ENCODE measurements around the gene CNPY1. TPM values are rescaled to one million over a fixed set of nuclear protein-coding genes. Genes with fewer than 3 reads are reported as not detected.

CNPY1 gene
- total and polyA plus RNA-seq, 2 experiments from 2014 or later: not detected

DNA sequence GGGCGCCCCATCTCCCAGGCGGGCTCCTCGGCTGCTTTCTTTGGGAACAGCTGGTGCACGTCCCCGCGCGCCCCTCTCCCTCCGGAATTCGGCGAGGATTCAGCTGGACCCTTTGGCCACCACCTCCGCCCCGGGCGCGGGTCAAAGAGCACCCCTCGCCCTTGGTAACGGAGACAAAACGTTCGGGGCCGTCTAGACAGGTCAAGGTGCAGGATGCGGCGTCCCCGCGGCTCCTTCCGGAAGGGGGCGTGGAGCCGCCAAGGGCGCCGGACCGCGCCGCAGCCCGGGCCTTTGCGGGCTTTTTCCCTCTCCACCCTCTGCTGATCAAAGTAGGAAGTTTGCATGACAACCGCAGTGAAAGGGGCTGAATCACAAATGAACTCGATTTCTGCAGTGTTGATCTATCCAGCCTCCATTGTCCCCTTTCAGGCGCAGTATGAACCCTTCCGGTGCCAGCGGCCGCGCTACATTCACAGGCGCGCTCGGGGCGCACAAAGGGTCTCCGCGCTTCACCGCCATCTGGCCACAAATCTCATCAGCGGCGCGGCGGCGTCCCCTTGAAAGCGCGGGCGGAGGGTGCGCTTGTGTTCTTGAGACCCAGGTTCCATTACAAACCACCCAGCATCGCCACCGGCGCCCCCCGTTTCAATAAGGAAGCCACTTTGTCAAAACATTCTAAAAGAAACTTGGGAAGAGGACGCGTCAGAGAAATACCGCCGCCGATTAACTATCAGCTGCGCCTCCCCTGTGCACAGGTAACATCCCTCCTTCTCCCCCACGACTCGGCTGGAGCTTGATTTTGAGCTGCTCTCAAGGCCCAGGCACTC, 36.4 kb downstream of the CNPY1 start:
- DNase-seq: no peak
- no peaks in the 10 kb centered on the region for H3K9me2 ChIP-seq (ENCODE audit: insufficient read depth)
- no peak overlapping the region for H2AFZ ChIP-seq
- H3K4me2 ChIP-seq (ENCODE audit: unreplicated experiment): no peak overlapping the region
- no peak overlapping the region for H3K27ac ChIP-seq
- 0 out of 2 replicates have a peak, but pooled peaks have one; percentile 3 for TF ChIP-seq EZH2phosphoT487 (IDR thresholded peaks at IDR 0.05; ENCODE audit: insufficient read depth, low read depth)
- peak; percentile 33 for TF ChIP-seq EZH2 (IDR thresholded peaks at IDR 0.05; ENCODE audit: insufficient read depth, poor library complexity, severe bottlenecking)
- no peaks in the 10 kb centered on the region for H4K20me1 ChIP-seq (ENCODE audit: insufficient read depth)
- H3K9ac ChIP-seq: no peak overlapping the region
- peaks cover 88% of the 10 kb centered on the region for H3K27me3 ChIP-seq (replicated peaks; ENCODE audit: insufficient read depth)
- no peaks in the 10 kb centered on the region for H3K4me1 ChIP-seq (ENCODE audit: insufficient read depth)
- no peaks in the 10 kb centered on the region for H3K79me2 ChIP-seq (ENCODE audit: insufficient read depth)
- no peaks in the 10 kb centered on the region for H3F3A ChIP-seq (ENCODE audit: insufficient read depth)
- 8 to 11% methylated on average over 57 to 68 of the region's 68 CpGs for WGBS, 2 experiments (ENCODE audit: low coverage in 1 of 2, low lambda C conversion rate in 2 of 2, missing lambda C conversion rate in 2 of 2)
- no peak overlapping the region for H3K4me3 ChIP-seq
- H3K9me3 ChIP-seq (ENCODE audit: low read depth): no peaks in the 10 kb centered on the region
- in situ Hi-C loops (cut with MboI): no loop called here
- H3K36me3 ChIP-seq (ENCODE audit: low read depth): no peaks in the 10 kb centered on the region

DNA sequence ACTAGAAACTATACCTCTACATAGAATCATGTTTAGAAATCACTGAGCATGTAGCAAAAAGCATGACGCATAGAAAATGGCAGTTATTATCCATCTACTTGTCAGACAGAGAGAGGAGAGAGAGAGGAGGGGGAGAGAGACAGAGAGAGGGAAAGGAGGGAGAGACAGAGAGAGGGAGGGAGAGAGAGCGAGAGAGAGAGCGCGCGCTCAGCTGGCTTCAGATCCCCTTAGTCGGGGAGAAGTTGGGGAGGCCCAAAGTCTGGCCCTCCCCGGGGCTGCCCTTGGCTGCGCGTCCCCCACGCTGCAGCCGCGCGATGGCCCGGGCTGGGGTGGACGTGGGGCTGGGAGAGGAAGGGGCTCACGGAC, 37.0 kb downstream of the CNPY1 start:
- H4K20me1 ChIP-seq (ENCODE audit: insufficient read depth): no peaks in the 10 kb centered on the region
- H3K27me3 ChIP-seq (replicated peaks; ENCODE audit: insufficient read depth): peaks cover 93% of the 10 kb centered on the region
- H3K9me3 ChIP-seq (ENCODE audit: low read depth): no peaks in the 10 kb centered on the region
- no peaks in the 10 kb centered on the region for H3K4me1 ChIP-seq (ENCODE audit: insufficient read depth)
- TF ChIP-seq EZH2 (IDR thresholded peaks at IDR 0.05; ENCODE audit: insufficient read depth, poor library complexity, severe bottlenecking) (no peak), EZH2phosphoT487 (IDR thresholded peaks at IDR 0.05; ENCODE audit: insufficient read depth, low read depth) (no peak)
- H3K79me2 ChIP-seq (ENCODE audit: insufficient read depth): no peaks in the 10 kb centered on the region
- no peak overlapping the region for H2AFZ ChIP-seq
- no peak overlapping the region for H3K4me3 ChIP-seq
- no peaks in the 10 kb centered on the region for H3K9me2 ChIP-seq (ENCODE audit: insufficient read depth)
- H3K9ac ChIP-seq: no peak overlapping the region
- H3K4me2 ChIP-seq (ENCODE audit: unreplicated experiment): no peak overlapping the region
- no peaks in the 10 kb centered on the region for H3K36me3 ChIP-seq (ENCODE audit: low read depth)
- no peaks in the 10 kb centered on the region for H3F3A ChIP-seq (ENCODE audit: insufficient read depth)
- DNase-seq: no peak
- WGBS, 2 experiments (ENCODE audit: low coverage in 1 of 2, low lambda C conversion rate in 2 of 2, missing lambda C conversion rate in 2 of 2): 13 to 24% methylated on average over 10 to 13 of the region's 16 CpGs
- no peak overlapping the region for H3K27ac ChIP-seq
- in situ Hi-C loops (cut with MboI): no loop called here

DNA sequence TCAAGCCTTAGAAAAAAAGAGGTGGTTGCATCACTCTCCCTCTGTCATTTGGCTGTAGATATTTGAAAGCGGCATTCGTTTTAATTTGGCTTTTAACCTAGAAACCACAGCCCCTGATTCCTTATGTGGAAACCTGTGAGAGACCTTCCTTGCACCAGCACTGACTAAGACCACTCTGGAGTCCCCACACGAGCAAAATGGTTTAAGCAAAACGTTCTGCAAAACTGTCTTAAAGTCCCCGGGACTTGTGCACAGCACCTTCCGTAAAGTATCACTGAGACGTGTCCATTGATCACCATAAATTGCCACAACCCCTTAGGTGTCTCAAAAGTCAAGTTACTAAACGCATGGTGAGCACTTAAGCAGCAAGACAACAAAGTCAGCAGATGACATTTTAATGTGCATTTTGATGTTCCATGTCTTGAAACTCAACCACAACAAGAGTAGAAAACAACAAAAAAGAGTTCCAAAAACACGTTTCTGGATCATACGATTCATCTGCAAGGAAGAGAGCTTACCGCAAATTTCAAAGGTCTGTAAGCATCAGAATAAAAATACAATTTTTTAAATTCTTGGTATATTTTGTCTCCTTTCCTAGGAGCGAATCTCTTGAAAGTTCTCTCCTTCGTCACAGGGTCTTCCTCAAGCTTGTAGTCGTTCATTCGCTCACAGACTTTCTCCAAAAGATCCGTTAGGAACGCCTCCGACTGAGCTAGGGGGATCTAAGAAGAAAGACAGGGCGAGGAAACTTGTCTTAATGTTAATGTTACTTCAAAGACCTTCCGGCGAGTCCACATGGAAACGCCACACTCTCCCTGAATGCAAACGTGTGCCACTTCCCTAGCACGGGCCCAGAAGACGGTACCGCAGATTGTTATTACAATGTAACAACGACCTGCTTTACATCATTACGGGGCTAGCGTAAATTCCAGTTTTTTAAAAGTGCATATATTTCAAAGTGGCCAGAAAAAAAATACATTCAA, 37.7 kb downstream of the CNPY1 start:
- TF ChIP-seq EZH2phosphoT487 (IDR thresholded peaks at IDR 0.05; ENCODE audit: insufficient read depth, low read depth) (no peak), EZH2 (IDR thresholded peaks at IDR 0.05; ENCODE audit: insufficient read depth, poor library complexity, severe bottlenecking) (no peak)
- no peak for DNase-seq
- 13 to 14% methylated on average over 29 of the region's 29 CpGs for WGBS, 2 experiments (ENCODE audit: low coverage in 1 of 2, low lambda C conversion rate in 2 of 2, missing lambda C conversion rate in 2 of 2)
- H3K9ac ChIP-seq: no peak overlapping the region
- in situ Hi-C loops (cut with MboI): no loop called here
- H3K36me3 ChIP-seq (ENCODE audit: low read depth): no peaks in the 10 kb centered on the region
- no peaks in the 10 kb centered on the region for H3K9me3 ChIP-seq (ENCODE audit: low read depth)
- H4K20me1 ChIP-seq (ENCODE audit: insufficient read depth): no peaks in the 10 kb centered on the region
- no peak overlapping the region for H3K27ac ChIP-seq
- H3F3A ChIP-seq (ENCODE audit: insufficient read depth): no peaks in the 10 kb centered on the region
- no peak overlapping the region for H3K4me2 ChIP-seq (ENCODE audit: unreplicated experiment)
- peaks cover 95% of the 10 kb centered on the region for H3K27me3 ChIP-seq (replicated peaks; ENCODE audit: insufficient read depth)
- H3K9me2 ChIP-seq (ENCODE audit: insufficient read depth): no peaks in the 10 kb centered on the region
- H3K4me1 ChIP-seq (ENCODE audit: insufficient read depth): no peaks in the 10 kb centered on the region
- no peak overlapping the region for H2AFZ ChIP-seq
- no peaks in the 10 kb centered on the region for H3K79me2 ChIP-seq (ENCODE audit: insufficient read depth)
- no peak overlapping the region for H3K4me3 ChIP-seq

DNA sequence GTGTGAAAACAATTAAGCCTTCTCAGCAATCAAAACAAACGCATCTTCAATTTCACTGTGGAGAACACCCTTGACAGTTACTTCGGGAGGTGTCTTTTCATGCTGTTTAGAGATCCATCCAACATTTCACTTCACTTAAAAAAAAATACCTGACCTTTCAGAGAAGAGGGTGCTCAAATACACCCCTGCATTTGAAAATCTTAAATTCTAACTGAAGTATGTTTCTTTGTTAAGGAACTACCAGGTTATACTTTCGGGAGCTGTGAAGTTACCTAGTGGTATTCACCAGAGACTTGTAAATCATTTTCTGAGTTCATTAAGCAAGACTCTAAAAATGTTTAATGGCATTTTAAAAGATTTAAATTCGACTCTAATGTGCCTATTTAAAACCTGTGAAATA, 38.8 kb downstream of the CNPY1 start:
- H3K27me3 ChIP-seq (replicated peaks; ENCODE audit: insufficient read depth): peaks cover 89% of the 10 kb centered on the region
- 20 to 24% methylated on average over 4 of the region's 4 CpGs for WGBS, 2 experiments (ENCODE audit: low coverage in 1 of 2, low lambda C conversion rate in 2 of 2, missing lambda C conversion rate in 2 of 2)
- no peak overlapping the region for H3K9ac ChIP-seq
- no peak for TF ChIP-seq EZH2 (IDR thresholded peaks at IDR 0.05; ENCODE audit: insufficient read depth, poor library complexity, severe bottlenecking)
- no peak for TF ChIP-seq EZH2phosphoT487 (IDR thresholded peaks at IDR 0.05; ENCODE audit: insufficient read depth, low read depth)
- H3K4me2 ChIP-seq (ENCODE audit: unreplicated experiment): no peak overlapping the region
- no peaks in the 10 kb centered on the region for H4K20me1 ChIP-seq (ENCODE audit: insufficient read depth)
- in situ Hi-C loops (cut with MboI): no loop called here
- H3K36me3 ChIP-seq (ENCODE audit: low read depth): no peaks in the 10 kb centered on the region
- no peaks in the 10 kb centered on the region for H3F3A ChIP-seq (ENCODE audit: insufficient read depth)
- H3K4me3 ChIP-seq: no peak overlapping the region
- DNase-seq: no peak
- no peaks in the 10 kb centered on the region for H3K9me2 ChIP-seq (ENCODE audit: insufficient read depth)
- no peak overlapping the region for H3K27ac ChIP-seq
- no peaks in the 10 kb centered on the region for H3K9me3 ChIP-seq (ENCODE audit: low read depth)
- H2AFZ ChIP-seq: no peak overlapping the region
- no peaks in the 10 kb centered on the region for H3K4me1 ChIP-seq (ENCODE audit: insufficient read depth)
- no peaks in the 10 kb centered on the region for H3K79me2 ChIP-seq (ENCODE audit: insufficient read depth)
